ENCODE results near the gene TMEM127. TPM values are rescaled to one million over a fixed set of nuclear protein-coding genes. Genes with fewer than 3 reads are reported as not detected.

The TMEM127 gene
- total RNA-seq = 10 to 100 TPM; 27.1 to 35.4 (median 30.7) TPM

- peak; percentile 94 to 96 for DNase-seq (ENCODE audit: low spot score in 2 of 2)
- Histone ChIP-seq H3K27me3 (no peaks in the 10 kb centered on the region), H3K4me3 (peak within 1 kb of the TSS; percentile 90 to 99 (median 96)), H3K9me3 (no peaks in the 10 kb centered on the region), H3K27ac (peak within 1 kb of the TSS; percentile 78 to 96 (median 94)), H3K36me3 (peaks cover 0 to 68% (median 6%) of the 10 kb centered on the region in 3 donors), H3K4me1 (peaks cover 5 to 52% (median 33%) of the 10 kb centered on the region in 4 donors)
- WGBS, 2 donors = 0% methylated on average over 44 to 56 of the region's 81 CpGs
- TF ChIP-seq EP300 (IDR thresholded peaks at IDR 0.05) = peak; percentile 95
- TF ChIP-seq CTCF (IDR thresholded peaks at IDR 0.05) = peak in 4 of 5 experiments; percentile 5 to 56 (median 40)
- peak; percentile 65 to 89 for TF ChIP-seq POLR2A (IDR thresholded peaks at IDR 0.05)
Observed at GRCh38 chr2:96265840-96266679, at the start of gene TMEM127, which contains the start of gene CIAO1. TSS of gene TMEM127 (minus strand) at chr2:96265997. CDS start at chr2:96265381, 616 bp downstream. TSS of gene CIAO1 (plus strand) at chr2:96266225. CDS start at chr2:96266351, 126 bp downstream.

GRCh38 chr2:96315005-96315399 lies 49.2 kb upstream of the TMEM127 start:
- 72 to 80% methylated on average over 3 of the region's 3 CpGs for WGBS, 2 donors
- TF ChIP-seq POLR2A (IDR thresholded peaks at IDR 0.05) (no peak), CTCF (IDR thresholded peaks at IDR 0.05) (no peak), EP300 (IDR thresholded peaks at IDR 0.05) (no peak)

GRCh38 chr2:96308248-96308647 lies 42.5 kb upstream of the TMEM127 start:
- H3K4me1 ChIP-seq = peaks cover 0 to 28% (median 15%) of the 10 kb centered on the region in 4 donors
- H3K4me3 ChIP-seq = no peak overlapping the region
- 82 to 88% methylated on average over 5 of the region's 5 CpGs for WGBS, 2 donors
- H3K9me3 ChIP-seq = no peaks in the 10 kb centered on the region
- TF ChIP-seq CTCF (IDR thresholded peaks at IDR 0.05) = no peak
- TF ChIP-seq EP300 (IDR thresholded peaks at IDR 0.05) = no peak
- no peak for TF ChIP-seq POLR2A (IDR thresholded peaks at IDR 0.05)
- H3K36me3 ChIP-seq = peaks cover 0 to 9% (median 7%) of the 10 kb centered on the region in 3 donors
- H3K27ac ChIP-seq = no peak overlapping the region
- H3K27me3 ChIP-seq = no peaks in the 10 kb centered on the region
- DNase-seq (ENCODE audit: low spot score in 2 of 2) = no peak

More at GRCh38 chr2:96315005-96315399, 49.2 kb upstream of the TMEM127 start:
- DNase-seq (ENCODE audit: low spot score in 2 of 2) = no peak
- Histone ChIP-seq H3K36me3 (no peaks in the 10 kb centered on the region), H3K27me3 (peaks cover 0 to 10% of the 10 kb centered on the region in 2 donors), H3K4me3 (no peak overlapping the region), H3K4me1 (peaks cover 0 to 6% (median 0%) of the 10 kb centered on the region in 4 donors), H3K9me3 (no peaks in the 10 kb centered on the region), H3K27ac (no peak overlapping the region)

- 76 to 77% methylated on average over 3 of the region's 3 CpGs for WGBS, 2 donors
- TF ChIP-seq EP300 (IDR thresholded peaks at IDR 0.05) = no peak
- no peak for TF ChIP-seq CTCF (IDR thresholded peaks at IDR 0.05)
- TF ChIP-seq POLR2A (IDR thresholded peaks at IDR 0.05) = no peak
- peaks cover 0 to 28% (median 19%) of the 10 kb centered on the region in 3 donors for H3K36me3 ChIP-seq
- H3K4me3 ChIP-seq = peak overlapping the region in 3 of 4 donors; percentile 89 to 96 (median 93)
- peaks cover 0 to 47% (median 15%) of the 10 kb centered on the region in 4 donors for H3K4me1 ChIP-seq
- DNase-seq (ENCODE audit: low spot score in 2 of 2) = no peak
- no peaks in the 10 kb centered on the region for H3K9me3 ChIP-seq
- H3K27ac ChIP-seq = peak overlapping the region in 3 of 4 donors; percentile 80 to 93 (median 90)
- no peaks in the 10 kb centered on the region for H3K27me3 ChIP-seq
Observed at GRCh38 chr2:96306370-96306769, 40.6 kb upstream of the TMEM127 start.

GRCh38 chr2:96305979-96306308 lies 40.1 kb upstream of the TMEM127 start:
- WGBS, 2 donors = 14 to 21% methylated on average over 9 of the region's 9 CpGs
- no peak for DNase-seq (ENCODE audit: low spot score in 2 of 2)
- H3K9me3 ChIP-seq = no peaks in the 10 kb centered on the region

More at GRCh38 chr2:96305979-96306308, 40.1 kb upstream of the TMEM127 start:
- TF ChIP-seq EP300 (IDR thresholded peaks at IDR 0.05) (no peak), CTCF (IDR thresholded peaks at IDR 0.05) (no peak), POLR2A (IDR thresholded peaks at IDR 0.05) (no peak)
- Histone ChIP-seq H3K27ac (peak overlapping the region; percentile 53 to 93 (median 85)), H3K36me3 (peaks cover 0 to 32% (median 19%) of the 10 kb centered on the region in 3 donors), H3K27me3 (no peaks in the 10 kb centered on the region), H3K4me1 (peaks cover 0 to 51% (median 15%) of the 10 kb centered on the region in 4 donors), H3K4me3 (peak overlapping the region; percentile 89 to 96 (median 94))
